HG02840 (cell line): ENCODE results near the gene PPP2R5C.
A peak's percentile ranks its signal among the peaks of the same experiment; 100 is the strongest.
"Not testable (repeated sequence)": the region's sequence is repeated elsewhere in the genome, so short reads cannot be mapped to it uniquely, and the experiment has no call there.

Source experiments
- ATAC-seq: cut with Tn5 transposase; IDR thresholded peaks from one replicate; pipeline ENCODE4 v1.9.1; 2021; ENCODE audit warnings: mild to moderate bottlenecking, moderate library complexity, moderate number of reproducible peaks; ENCODE audit not compliant: unreplicated experiment, low FRiP score

Gene PPP2R5C

DNA sequence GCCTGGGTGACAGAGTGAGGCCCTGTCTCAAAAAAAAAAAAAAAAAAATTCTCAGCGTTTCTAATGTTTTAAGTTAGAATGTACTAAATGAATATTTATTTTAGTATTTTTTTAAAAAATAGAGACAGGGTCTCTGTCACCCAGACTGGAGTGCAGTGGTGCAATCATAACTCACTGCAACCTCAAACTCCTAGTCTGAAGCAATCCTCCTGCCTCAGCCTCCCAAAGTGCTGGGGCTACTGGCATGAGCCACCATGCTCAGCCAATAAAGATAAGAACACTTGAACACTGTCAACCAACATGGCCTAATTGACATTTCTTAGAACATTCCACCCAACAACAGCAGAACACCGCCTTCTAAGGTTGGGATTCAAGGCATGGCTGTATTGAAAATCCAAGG is 197.8 kb downstream of the PPP2R5C start:
- no peak for ATAC-seq

DNA sequence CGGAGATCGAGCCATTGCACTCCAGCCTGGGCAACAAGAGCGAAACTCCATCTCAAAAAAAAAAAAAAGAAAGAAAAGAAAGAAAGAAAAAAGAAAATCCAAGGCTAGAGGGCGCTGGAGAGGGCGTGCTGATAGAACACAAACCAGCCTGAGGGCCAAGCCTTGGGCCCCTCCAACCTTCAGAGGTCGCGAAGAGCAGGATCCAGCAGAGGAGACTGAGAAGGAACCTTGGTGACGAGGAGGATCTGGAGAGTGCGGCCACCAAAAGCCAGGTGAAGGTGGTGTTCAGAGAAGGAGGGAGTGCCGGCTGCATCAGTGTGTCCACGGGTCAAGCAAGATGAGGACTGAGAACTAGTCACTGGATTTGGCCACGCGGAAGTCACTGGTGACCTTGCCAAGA is 198.7 kb downstream of the PPP2R5C start:
- no peak for ATAC-seq

DNA sequence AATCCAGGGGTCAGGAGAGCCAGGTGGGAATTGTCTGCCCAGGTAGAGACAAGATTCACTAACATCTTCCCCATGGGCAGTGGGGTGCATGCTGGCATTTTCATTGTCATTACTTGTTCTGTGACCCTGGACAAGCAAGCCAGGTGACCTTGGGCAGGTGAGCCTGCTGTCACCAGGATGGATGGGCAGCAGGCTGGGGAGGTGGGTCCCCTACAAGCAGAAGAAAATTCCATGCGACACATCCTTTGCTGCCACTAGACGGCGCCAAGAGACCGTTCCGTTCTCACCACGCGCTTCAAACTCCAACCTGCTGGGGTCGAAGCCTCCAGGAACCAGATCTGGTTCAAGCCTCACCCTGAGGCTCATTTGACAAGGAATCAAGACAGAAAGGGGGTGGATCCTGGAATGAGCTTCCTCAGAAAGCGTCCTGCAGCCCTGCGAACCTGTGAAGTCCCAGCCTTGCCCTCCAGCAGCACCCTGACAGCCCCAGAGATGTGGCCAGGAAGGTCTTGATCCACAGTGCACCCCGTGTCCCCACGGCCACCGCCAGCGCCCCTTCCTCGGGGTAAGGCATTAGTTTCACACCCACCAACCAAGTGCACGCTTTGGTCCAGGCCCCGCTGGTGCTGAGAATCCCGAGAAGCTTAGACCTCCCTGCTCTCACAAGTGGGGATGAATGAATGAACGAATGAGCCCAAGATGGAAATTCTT is 199.7 kb downstream of the PPP2R5C start:
- no peak for ATAC-seq

DNA sequence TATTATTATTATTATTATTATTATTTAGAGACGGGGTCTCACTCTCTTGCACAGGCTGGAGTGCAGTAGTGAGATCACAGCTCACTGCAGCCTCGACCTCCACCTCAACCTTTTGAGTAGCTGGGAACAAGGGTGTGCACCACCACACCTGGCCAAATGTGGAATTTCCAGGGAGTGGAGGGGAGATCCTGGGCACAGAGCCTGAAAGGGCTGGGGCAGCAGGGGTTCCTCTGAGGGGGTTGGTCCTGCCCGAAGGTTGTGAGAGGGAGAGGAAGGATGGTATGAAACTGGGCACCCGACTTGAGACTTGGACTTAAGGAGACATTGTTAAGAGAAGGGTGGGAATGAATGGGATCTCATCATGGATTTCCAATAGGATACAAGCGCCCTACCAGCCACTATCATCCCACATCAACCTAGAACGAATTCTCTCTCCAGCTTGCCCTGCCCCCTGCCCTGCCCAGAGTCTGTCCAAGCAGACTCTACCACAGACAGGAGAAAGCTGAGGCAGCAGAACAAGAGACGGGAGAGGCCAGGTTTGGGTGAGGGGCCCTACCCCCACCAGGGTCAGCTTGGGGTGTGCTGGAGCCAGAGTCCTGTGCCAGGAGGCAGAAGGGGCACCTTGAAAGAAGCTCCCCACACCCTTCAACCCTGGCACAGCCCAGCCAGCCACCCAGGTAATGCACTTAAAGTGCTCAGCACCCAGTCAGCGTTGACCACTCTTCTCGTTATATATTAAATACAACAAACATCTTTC is 200.4 kb downstream of the PPP2R5C start:
- ATAC-seq = no peak

DNA sequence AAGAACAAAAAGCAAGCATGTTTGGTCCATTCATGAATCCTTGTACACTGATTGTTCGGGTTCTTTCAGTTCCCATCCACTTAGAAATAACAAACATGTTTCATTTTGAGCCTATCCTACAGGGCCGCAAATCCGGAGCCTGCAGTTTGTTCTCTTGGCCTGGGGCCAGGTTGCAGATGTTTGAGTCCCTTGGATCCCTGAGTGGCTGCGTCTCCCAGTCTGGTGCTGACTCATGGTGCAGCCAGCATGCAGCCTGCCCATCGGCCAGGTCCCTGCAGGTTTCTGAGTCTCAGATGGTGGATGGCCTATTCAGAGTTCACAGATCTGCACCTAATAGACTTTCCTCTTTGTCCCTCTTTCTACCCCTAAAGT is 201.0 kb downstream of the PPP2R5C start:
- no peak for ATAC-seq

DNA sequence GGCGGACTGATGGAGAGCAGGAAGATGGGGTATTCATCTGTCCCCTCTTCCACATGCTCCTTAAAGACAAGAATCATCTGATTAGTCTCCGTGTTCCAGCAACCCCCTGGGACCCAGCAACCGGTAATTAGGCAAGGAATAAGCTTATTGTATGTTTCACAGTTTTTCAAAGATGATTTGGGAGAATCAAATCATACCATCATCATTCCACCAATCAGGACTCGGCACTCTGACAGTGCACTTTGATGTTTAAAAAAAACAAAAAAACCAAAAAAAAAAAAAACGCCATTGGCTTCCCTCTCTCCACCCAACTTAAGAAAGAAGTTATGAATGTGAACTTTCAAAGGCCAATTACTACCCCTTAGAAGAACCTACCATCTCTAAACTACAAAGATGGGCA is 201.5 kb downstream of the PPP2R5C start:
- no peak for ATAC-seq

DNA sequence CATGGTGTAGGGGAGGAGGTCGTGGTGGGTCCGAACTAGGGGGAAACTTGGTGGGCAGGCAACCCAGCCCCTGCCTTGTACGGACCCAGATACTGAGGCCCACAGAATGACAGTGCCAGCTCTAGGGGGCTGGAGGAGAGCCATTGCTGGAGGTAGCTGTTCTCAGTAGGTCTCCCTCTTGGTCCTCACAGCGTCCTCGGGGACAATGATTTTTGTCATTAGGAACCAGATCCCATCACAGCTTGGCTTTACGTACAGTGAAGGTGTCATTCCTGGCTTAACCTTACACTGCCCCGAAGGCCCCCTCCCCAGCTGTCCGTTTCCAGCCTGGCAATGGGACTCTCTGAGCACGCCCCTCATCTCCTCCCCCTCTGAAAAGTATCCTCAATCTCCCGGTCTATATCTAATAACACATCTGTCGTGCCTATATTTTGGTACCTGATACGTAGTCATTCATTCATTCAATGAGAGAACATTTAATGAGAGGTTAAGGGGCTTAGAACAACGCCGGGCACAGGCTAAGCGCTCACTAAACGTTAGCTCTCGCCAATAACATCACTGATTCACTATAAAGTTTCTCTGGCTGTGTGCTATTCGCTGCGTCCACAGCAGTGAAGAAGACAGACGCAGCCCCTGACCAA is 202.3 kb downstream of the PPP2R5C start:
- peak; percentile 3 for ATAC-seq

DNA sequence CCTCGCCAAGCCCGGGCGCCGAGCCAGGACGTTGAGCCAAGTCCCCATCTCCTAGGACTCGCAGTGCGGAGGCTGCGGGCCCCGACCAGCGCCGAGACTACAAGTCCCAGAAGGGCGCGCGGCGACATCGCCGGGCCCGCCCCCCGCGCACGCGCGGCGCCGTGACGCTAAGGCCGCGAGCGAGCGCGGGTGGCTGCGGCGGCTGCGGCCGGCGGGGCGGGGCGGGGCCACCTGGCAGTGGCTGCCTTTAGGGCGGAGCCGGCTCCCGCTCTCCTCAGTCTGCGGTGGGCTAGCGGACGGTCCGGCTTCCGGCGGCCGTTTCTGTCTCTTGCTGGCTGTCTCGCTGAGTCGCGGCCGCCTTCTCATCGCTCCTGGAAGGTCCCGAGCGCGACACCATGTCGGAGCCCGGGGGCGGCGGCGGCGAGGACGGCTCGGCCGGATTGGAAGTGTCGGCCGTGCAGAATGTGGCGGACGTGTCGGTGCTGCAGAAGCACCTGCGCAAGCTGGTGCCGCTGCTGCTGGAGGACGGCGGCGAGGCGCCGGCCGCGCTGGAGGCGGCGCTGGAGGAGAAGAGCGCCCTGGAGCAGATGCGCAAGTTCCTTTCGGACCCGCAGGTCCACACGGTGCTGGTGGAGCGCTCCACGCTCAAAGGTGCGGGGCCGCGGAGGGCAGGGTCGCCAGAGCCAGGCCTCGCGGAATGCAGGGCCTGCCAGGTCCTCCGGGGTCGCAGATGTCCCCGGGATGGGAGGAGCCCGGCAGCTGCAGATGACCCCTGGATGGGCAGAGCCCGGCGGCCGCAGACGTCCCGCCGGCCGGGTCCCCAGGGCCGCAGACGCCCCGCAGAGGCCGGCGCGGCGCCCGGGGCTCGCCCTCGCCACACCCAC is 203.0 kb downstream of the PPP2R5C start, which contains the start of gene DYNC1H1:
Gene DYNC1H1 (plus strand): TSS at position 277 of the 884 bp plus-strand sequence. CDS start 119 bp downstream, at position 396.
- peak; percentile 80 for ATAC-seq

DNA sequence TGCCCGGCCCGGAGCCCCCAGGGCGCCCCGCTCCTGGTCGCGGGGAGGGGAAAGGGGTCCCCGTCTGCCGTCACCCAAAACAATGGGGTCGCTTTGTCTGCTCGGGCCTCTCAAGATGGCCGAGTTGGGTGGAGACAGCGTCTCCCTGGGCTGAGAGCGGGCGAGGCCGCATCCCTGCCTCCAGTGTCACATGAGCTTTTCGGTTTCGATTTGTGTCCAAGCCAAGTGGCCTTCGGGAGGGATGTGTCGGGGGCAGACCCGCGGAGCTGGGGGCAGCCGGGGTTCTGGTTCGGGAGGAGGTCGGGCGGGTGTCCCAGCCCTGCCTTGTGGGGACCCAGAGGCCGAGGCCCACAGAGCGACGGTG is 203.7 kb downstream of the PPP2R5C start:
- ATAC-seq = peak; percentile 31

DNA sequence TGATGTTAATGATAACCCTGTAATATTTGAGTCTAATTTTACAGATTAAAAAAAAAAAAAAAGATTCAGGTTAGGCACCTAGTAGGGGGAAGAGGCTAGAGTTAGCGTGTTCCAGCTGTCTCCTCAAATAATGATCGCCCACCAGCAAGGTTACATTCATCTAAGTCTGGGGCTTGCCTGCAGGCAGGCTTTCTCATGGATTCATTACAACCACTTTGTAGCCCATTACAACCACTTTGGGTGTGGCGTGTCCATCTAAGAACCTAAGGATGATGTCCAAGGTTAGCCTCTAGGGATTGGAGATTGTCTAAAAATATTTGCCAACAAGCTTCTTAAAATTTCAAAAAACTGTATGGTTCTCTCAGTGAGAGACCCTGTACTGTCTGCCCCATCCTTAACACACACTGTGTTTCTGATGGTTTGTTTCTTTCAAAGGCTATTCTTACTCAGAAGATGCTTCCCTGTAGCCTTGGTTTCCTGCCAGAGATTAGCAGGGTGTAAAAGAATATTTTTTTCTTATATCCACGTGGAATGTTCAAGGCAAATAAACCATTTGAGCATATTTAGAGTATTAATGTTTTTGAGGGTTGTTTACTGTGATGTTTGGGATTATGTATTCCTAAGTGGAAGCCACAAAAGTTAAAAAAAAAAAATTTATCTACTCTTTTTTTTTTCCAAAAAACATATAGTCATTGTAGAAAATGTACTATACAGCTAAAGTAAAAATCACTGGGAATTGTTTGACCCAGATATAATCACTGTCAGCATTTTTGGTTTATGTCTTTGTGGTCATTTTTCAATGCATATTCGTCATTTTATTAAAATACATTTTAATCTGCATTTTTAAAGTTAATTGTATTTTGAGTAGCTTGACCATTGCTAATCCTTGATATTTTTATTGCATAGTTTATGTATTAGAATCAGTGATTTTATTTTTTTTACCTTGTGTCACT is 204.5 kb downstream of the PPP2R5C start:
- ATAC-seq = no peak

DNA sequence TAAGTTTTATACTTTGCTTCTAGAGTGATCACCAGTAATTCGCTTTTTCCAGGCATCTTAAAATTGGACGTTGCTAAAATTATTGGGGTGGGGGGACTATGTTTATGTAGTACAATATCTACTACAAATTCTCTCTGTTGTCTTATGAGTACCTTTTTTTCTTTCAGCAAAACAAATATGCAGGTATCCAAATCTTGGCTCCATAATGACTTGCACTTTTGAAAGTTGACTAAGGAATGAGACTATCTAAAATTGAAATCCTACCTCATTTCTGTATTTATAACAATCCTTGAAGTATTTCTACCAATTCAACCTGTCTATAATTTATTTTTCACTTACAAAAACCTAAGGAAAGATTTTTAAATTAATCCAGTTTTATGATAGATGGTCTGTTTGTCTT is 205.2 kb downstream of the PPP2R5C start:
- no peak for ATAC-seq

DNA sequence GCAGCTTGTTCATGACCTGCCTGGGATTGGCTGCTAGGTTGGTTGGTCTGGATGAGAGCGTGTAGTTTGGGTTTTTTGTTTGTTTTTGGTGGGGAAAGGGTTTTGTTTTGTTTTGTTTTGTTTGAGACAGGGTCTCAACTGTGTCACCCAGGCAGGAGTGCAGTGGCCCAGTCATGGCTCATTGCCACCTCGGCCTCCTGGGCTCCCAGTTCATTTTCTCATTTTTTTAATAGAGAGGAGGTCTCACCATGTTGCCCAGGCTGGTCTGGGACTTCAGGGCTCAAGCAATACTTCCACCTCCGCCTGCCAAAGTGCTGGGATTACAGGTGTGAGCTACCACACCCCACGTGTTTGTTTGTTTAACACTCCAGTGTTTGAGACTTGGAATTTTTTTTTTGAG is 206.7 kb downstream of the PPP2R5C start:
- no peak for ATAC-seq

DNA sequence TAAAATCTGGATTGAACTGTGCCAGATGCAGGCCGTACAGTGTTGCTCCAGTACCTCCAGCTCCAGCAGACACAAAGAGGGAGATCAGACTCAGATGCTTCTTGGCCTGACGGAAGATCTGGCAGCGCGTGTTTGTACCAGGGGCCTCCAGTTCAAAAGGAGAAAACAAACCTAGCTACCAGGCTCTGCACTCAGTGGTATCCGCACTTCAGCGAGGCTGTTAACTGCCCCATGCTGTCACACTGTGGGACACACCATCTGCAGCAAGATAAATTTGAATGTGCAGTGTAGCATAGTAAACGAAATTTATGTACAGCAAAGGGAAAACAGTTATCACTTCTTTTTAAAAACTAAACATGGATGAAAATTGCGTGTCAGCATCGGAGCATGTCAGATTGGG is 208.0 kb downstream of the PPP2R5C start:
- ATAC-seq = no peak

DNA sequence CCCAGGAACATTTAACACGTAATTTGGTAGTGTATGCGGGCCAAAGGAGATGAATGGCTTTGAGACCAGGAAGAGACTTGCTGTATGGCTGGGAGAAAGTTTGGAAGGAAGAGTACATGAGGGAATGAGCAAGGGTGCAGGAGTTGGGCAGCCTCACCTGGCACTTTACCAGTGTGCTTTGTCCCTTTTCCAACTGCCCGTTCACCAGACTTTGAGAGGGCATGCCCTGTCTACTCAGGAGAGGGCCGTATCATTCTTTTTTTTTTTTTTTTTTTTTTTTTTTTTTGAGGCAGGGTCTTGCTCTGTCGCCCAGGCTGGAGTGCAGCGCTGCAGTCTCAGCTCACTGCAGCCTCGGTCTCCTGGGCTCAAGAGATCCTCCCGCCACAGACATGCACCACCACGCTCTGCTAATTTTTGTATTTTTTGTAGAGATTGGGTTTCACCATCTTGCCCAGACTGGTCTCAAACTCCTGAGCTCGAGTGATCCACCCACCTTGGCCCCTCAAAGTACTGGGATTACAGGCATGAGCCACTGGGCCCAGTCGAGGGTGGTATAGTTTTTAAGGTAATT is 209.4 kb downstream of the PPP2R5C start:
- ATAC-seq = no peak

DNA sequence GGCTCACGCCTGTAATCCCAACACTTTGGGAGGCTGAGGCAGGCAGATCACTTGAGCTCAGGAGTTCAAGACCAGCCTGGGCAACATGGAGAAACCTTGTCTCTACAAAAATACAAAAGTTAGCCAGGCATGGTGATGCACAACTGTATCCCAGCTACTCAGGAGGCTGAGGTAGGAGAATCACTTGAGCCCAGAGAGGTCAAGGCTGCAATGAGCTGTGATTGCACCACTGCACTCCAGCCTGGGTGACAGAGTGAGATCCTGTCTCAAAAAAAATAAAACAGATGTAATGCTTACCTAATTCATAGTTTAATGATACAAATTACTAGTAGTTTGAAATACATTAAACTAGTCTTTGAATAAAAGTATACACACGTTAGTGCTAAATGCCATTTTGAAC is 209.9 kb downstream of the PPP2R5C start:
- not testable (repeated sequence) for ATAC-seq

DNA sequence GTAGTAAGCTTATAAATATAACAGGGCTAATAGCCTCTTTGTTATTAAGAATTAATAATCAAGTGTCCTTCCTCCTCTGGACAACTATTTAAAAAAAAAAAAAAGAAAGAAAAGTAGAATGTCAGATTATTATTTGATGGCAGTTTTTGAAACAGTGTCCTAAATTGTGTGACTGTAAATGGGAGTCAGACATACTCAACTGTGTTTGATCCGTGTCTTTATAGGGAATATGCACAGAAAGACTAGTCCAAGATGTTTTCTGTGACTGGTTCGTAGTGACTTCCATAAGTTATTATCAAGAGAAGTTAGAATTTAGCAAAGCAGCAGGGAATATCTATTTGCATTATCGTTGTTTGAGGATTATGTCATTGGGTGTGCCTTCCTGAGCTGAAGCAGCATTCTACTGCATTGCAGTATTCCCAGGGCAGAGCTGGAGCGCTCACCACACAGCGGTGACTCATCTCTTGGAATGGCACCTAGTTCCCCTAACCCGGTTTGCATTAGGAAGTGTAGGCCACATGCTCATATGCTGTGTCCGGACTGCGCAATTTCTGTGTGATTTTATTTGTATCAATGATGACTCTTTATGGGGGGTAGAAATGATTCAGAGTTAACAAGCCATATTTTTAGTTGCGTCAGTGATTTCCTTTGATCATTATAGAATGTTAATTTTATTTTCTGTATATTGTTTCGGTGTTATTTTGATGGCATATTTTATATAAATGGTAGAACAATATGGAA is 210.8 kb downstream of the PPP2R5C start:
- ATAC-seq = no peak

DNA sequence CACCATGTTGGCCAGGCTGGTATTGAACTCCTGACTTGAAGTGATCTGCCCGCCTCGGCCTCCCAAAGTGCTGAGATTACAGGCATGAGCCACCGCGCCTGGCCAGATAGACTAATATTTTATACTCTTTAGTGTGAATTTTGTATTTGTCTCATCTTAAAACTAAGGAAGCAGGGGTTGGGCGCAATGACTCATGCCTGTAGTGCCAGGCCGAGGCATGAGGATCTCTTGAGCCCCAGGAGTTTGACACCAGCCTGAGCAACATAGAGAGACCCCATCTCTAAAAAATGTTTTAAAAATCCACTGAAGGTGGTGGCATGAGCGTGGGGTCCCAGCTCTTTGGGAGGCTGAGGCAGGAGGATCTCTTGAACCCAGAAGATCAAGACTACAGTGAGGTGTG is 211.8 kb downstream of the PPP2R5C start:
- ATAC-seq = no peak

DNA sequence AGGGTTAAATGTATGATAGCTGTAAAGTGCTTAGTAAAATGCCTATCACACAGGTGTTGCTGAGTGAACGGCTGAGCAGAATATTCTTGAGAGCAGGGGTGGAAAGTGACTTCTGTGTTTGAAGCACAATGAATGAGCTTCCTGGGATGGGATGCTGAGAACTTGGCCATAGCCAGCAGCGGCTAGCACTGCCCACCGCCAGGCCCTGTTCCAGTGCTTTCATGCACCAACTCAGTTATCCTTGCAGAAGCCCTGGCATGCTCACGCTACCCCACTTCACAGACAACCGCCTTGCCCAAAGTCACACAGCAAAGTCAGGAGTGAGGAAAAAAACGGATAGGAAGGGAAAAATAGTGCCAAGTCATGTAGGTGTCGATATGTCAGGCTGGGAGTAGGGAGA is 213.7 kb downstream of the PPP2R5C start:
- ATAC-seq = no peak
